IPS DF 6.9 (cell line): ENCODE data around the gene EFCAB7.

ENCODE experiments used
- DNase-seq: peaks from one replicate; pipeline ENCODE4 v3.0.0-alpha.2; 2013; ENCODE audit warnings: low read depth, low spot score
- H3K27ac ChIP-seq: one replicate; pipeline ENCODE4 v1.5.1; 2013; ENCODE audit warnings: low read length, control low read depth
- H3K27me3 ChIP-seq: 2 replicates; pipeline ENCODE4 v1.6.1; 2013; ENCODE audit warnings: mild to moderate bottlenecking, low read length; ENCODE audit not compliant: control insufficient read depth, insufficient read depth
- H3K36me3 ChIP-seq: 2 replicates; pipeline ENCODE4 v1.6.1; 2013; ENCODE audit warnings: low read length; ENCODE audit not compliant: control insufficient read depth, insufficient read depth
- H3K4me1 ChIP-seq: 2 replicates; pipeline ENCODE4 v1.6.1; 2013; ENCODE audit warnings: low read length; ENCODE audit not compliant: control insufficient read depth, insufficient read depth
- H3K4me3 ChIP-seq: 2 replicates; pipeline ENCODE4 v1.5.1; 2013; ENCODE audit warnings: mild to moderate bottlenecking, low read length
- H3K9me3 ChIP-seq: 2 replicates; pipeline ENCODE4 v1.6.1; 2013; ENCODE audit warnings: low read length, inconsistent platforms; ENCODE audit not compliant: control insufficient read depth, insufficient read depth
- WGBS: extraction: QIAGEN DNeasy Blood & Tissue Kit; methylation state at CpG from one replicate; pipeline ENCODE4 v1.1.7; 2013; ENCODE audit warnings: mixed read lengths, missing lambda C conversion rate; ENCODE audit not compliant: insufficient read length, insufficient coverage; 5-methylcytosine and 5-hydroxymethylcytosine counted together

Gene EFCAB7

DNA sequence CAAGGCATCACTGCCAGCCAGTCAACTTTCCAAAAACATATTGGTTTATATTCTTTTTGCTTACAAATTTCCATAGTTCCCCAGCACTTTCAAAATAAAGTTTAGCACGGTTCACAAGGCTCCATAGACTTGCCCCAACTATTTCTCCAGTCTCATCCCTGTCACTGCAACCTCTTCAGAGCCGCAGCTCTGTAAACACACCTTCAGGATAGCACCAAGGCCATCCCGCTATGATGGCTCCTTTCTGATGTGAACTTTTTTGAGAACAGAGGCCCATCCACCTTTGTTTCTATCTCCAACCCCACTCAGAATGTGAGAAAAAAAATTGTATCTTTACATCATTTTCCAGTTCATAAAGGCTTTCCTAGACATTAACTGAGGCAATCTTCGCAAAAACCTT is 96.2 kb downstream of the EFCAB7 start:
- no CpG with 5 or more reads among the region's 4 CpGs for WGBS

DNA sequence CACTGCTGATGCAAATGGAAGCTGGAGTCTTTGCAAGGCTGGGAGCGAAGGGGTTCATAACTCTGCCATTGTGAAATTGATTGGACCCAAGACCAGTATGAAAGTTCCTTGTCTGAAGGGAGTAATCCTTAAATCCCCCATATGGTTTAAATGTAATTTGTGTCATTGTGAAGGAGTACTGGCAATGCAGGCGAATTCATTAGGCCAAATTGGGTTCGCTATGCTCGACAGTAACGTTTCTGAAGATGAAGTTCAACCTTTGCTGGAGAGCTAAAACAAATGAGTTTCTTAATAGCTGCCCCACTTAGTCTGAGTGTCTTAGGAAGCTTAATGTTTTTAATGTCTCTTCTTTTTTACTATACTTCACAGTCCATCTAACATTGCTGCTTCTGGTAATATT is 97.3 kb downstream of the EFCAB7 start:
- Histone ChIP-seq H3K27ac (no peak overlapping the region), H3K9me3 (no peaks in the 10 kb centered on the region), H3K36me3 (no peaks in the 10 kb centered on the region), H3K4me1 (peaks cover 1% of the 10 kb centered on the region; the same call in 1 of the 2 replicates), H3K4me3 (no peak overlapping the region), H3K27me3 (no peaks in the 10 kb centered on the region)
- DNase-seq = no peak
- no CpG with 5 or more reads among the region's 5 CpGs for WGBS

More for the DNA sequence above, 96.2 kb downstream of the EFCAB7 start:
- H3K27ac ChIP-seq = no peak overlapping the region
- DNase-seq = no peak
- peaks cover 1% of the 10 kb centered on the region; the same call in 1 of the 2 replicates for H3K4me1 ChIP-seq
- no peaks in the 10 kb centered on the region for H3K9me3 ChIP-seq
- H3K36me3 ChIP-seq = no peaks in the 10 kb centered on the region
- H3K27me3 ChIP-seq = no peaks in the 10 kb centered on the region
- no peak overlapping the region for H3K4me3 ChIP-seq

DNA sequence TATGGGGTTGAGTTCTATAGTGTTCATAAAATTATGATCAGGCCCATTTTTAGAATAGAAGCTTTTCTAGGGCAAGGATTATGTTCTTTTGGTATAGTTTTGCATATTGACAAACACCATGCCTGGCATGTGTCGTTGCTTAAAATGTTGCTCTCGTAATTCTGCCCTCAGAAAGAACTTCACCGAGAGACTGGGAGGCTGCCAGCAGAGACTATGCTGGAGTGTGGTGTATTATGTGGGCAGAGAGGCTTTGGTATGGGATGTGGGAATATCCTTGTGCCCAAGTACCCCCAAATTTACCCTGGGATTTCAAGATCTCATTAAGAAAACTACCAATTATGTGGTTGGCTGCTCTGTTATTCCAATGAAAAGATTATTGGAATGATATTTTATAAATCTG is 97.8 kb downstream of the EFCAB7 start:
- Histone ChIP-seq H3K27ac (no peak overlapping the region), H3K27me3 (no peaks in the 10 kb centered on the region), H3K4me3 (no peak overlapping the region), H3K36me3 (no peaks in the 10 kb centered on the region), H3K9me3 (no peaks in the 10 kb centered on the region), H3K4me1 (peaks cover 1% of the 10 kb centered on the region; the same call in 1 of the 2 replicates)
- DNase-seq = no peak
- no CpG with 5 or more reads among the region's 3 CpGs for WGBS

DNA sequence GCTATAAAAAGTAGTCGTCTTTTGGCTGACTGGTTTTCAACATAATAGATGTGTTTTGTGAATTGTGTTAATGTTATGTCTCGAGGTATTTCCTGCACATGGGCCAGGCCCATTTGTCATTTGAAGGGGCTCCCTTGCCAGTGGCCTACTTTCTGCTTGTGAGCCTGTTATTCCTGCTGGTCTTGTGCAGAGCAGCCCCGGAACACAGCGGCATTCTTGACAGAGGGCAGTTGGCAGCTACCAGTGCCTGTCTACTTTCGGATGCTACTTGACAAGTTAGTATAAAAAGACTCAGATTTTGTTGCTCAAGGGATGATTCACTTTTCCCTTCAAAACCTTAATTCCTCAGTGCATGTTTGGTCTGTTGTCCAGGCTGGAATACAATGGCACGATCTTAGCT is 98.4 kb downstream of the EFCAB7 start:
- Histone ChIP-seq H3K36me3 (no peaks in the 10 kb centered on the region), H3K4me3 (no peak overlapping the region), H3K27me3 (no peaks in the 10 kb centered on the region), H3K4me1 (peaks cover 1% of the 10 kb centered on the region; the same call in 1 of the 2 replicates), H3K27ac (no peak overlapping the region), H3K9me3 (no peaks in the 10 kb centered on the region)
- no CpG with 5 or more reads among the region's 6 CpGs for WGBS
- DNase-seq = no peak
